RWPE1 (cell line): ENCODE data around the gene SRP14.
A peak's percentile ranks its signal among the peaks of the same experiment; 100 is the strongest.

Experiments used
- CTCF ChIA-PET: fragments of 350-600 bp; sonication (Branson Sonifier 250); formaldehyde crosslinking; extraction: SDS; loops from one replicate; lab custom pipeline; 2021; lab: Yijun Ruan, JAX
- POLR2A ChIA-PET: fragments of 400-600 bp; formaldehyde crosslinking; extraction: SDS; loops from one replicate; lab custom pipeline; 2020; ENCODE audit warnings: antibody characterized with exemption; ENCODE audit not compliant: low non-redundant PET; lab: Yijun Ruan, JAX
- DNase-seq: peaks from one replicate; pipeline ENCODE4 v3.0.0; 2012; ENCODE audit warnings: low spot score
- H3K27ac ChIP-seq: fragments of 450-650 bp; 2 replicates; pipeline ENCODE4 v1.5.1; 2017
- CTCF ChIP-seq: fragments of 450-650 bp; conservative IDR thresholded peaks from 2 replicates; pipeline ENCODE4 v1.5.1; 2017; ENCODE audit warnings: low read depth, mild to moderate bottlenecking

The SRP14 gene

DNA sequence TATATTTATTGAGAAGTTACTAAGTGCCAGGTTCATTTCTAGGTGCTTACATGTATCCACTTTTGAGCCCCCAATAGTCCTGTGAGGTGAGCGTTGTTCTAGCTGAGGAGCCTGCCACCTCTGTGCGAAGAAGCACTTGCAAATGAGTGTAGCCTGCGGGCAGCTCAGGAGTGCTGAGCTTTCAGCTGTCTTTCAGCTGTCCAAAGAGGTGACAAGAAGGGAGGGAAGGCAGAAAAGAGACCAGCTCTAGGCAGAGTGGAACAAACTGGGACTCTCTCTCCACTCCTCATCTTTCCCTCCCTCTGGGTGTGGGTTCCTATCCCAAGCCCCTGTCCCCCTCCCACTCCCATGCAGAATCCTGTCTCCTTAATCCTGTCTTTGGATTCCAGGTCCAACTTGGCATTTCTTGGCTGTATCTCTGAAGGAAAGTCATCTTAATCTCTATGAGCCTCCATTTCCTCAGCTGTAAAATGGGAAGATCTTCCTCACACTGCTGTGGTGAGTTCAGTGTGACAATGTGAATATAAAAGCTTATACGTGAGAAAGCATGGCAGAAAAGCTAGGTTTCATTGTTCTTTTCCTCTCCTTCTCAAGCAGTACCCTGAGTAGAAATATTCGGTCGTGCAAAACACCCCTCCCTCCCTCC lies 6.7 kb upstream of the SRP14 start:
- ChIA-PET POLR2A (interaction anchor here (1.3 kb wide), 1 partner anchor 61 kb away, joined by 4 read pairs; no protein-coding TSS in a partner anchor), CTCF (interaction anchor here (0.5 to 3.8 kb wide), 17 partner anchors 10 to 229 kb away, joined by 3 to 23 read pairs (median 3); no protein-coding TSS in a partner anchor)
- H3K27ac ChIP-seq: peak overlapping the region; percentile 61
- TF ChIP-seq CTCF: no peak
- no peak for DNase-seq

DNA sequence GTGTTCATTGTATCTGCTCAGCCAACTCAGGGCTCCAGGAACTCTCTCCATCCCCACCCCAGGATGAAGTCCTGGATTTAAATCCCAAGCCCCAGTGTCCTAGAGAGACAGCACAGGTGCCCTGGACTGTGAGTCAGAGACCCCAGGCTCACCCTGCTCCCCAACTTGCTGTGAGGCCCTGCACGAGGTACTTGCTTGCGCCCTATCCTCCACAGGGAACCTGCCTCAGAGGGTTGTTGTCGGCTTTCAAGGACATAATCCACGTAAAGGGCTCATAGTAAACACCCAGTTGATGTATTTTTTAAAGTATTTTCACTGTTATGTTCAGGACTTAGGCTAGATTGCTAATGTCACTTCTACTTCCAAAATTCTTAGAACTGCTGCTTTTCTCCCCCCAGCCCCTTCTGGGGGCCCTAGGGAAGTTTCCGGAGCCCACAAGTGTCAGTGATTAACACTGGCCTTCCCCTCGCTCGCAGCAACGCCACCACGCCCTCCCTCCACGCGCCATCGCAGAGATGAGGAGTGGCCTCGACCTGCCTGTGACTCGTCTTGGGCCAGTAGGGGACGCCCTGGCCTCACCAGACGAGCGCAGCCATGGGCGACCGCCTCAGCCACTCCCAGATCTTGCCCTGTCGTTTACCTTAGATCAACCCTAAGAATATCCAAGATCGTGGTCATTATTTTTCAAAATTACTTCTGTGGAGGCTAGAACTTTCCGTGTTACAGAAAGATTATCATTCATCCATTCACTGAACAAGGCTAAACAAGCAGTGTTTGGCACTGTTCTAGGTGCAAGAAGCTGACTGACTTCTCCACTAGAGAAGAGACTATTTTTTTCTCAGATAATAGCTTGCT lies 6.0 kb upstream of the SRP14 start:
- peak; percentile 100 for TF ChIP-seq CTCF
- ChIA-PET POLR2A (interaction anchor here (0.6 to 1.3 kb wide), 2 partner anchors 60 to 62 kb away, joined by 4 read pairs; no protein-coding TSS in a partner anchor), CTCF (interaction anchor here (0.5 to 3.8 kb wide), 17 partner anchors 9 to 230 kb away, joined by 3 to 23 read pairs (median 3); no protein-coding TSS in a partner anchor)
- peak; percentile 86 for DNase-seq
- peak overlapping the region; percentile 61 for H3K27ac ChIP-seq

DNA sequence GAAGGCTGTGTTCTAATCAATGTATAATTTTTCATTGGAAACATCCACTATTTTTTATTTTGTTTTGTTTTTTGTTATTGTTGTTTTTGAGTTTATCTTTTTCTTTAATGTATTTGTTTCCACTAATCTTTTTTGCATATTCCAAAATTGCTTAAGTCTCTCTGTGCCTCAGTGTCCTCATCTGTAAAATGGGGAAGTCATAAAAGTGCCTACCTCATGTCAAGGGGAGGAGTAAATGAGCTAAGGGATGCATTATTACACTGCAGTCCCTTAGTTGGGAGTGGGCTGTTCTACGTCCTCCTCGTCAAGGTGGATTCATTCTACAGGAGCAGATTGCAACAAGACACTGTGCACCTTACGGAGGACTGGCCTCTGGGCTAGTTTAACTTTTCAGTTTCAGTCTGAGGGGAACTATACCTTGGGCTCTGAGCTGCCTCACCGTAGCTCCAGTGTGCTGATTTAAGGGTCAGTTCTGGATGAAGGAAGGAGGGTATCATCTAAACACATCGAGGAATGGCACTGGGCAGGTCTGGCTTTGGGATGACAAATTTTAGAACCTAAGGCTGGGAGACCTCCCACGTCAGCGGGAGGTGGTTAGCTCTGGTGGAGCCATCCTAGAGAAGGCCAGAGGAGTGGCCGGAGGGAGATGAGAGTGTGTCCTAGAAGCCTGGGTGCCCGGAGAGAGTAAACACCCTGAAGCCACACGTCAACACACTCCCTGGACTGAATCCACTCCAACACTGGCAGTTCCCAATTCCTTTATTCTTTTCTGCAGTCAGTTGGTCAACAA lies 5.1 kb upstream of the SRP14 start:
- H3K27ac ChIP-seq: peak overlapping the region; percentile 61
- TF ChIP-seq CTCF: no peak
- DNase-seq: no peak
- ChIA-PET CTCF (interaction anchor here (0.7 to 1.4 kb wide), 3 partner anchors 63 to 202 kb away, joined by 3 to 4 read pairs (median 3); no protein-coding TSS in a partner anchor), POLR2A (interaction anchor here (0.6 kb wide), 1 partner anchor 61 kb away, joined by 4 read pairs; no protein-coding TSS in a partner anchor)

DNA sequence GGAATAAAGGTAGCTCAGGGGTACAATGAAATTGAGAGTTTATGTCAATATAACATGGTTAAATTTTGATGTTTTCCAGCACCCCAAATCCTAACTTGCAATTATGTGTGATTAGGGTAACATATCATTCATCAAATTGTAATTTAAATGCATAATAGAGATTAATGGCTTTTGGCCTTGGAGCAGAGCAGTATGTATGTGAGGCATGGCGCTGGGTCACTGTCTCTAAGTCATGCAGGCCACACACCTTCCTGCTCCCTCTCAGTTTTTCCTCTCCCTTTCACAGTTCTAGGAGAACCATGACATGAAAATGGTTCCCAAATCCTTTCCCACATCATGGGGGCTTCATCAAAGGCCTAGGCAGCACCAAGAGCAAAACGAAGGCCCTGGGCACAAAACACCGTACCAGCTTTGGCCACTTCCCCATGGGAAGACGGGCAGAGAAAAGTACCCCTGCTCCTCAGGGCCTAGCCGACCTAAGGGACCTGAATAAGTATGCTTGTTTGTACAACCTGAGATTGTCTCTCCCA lies 3.9 kb upstream of the SRP14 start:
- CTCF ChIA-PET: interaction anchor here (1.2 kb wide), 1 partner anchor 64 kb away, joined by 3 read pairs; no protein-coding TSS in a partner anchor

GRCh38 chr15:40040770-40041169 lies 1.8 kb upstream of the SRP14 start:
- no peak overlapping the region for H3K27ac ChIP-seq
- DNase-seq: no peak
- TF ChIP-seq CTCF: no peak
- CTCF ChIA-PET: interaction anchor here (3.6 kb wide), 1 partner anchor 64 kb away, joined by 20 read pairs; no protein-coding TSS in a partner anchor
- POLR2A ChIA-PET: no interaction called here

More for the DNA sequence above, 3.9 kb upstream of the SRP14 start:
- POLR2A ChIA-PET: no interaction called here
- DNase-seq: no peak
- no peak for TF ChIP-seq CTCF
- no peak overlapping the region for H3K27ac ChIP-seq
